Erythroblast (primary cell): ENCODE data around the gene GAP43.

Source experiments
- GATA1 ChIP-seq: IDR thresholded peaks from 2 replicates; pipeline ENCODE4 v1.6.1; 2011; ENCODE audit warnings: low read depth, mild to moderate bottlenecking, control low read depth, low read length, moderate library complexity
- POLR2A ChIP-seq: IDR thresholded peaks from 2 replicates; pipeline ENCODE4 v1.6.1; 2011; ENCODE audit warnings: mild to moderate bottlenecking, low read length

GRCh38 chr3:115635406-115635805, 12.1 kb downstream of the GAP43 start:
- no peak for TF ChIP-seq POLR2A
- TF ChIP-seq GATA1: no peak
